GM23248 (cell line): ENCODE measurements around the gene SLC35F4. TPM values are rescaled to one million over a fixed set of nuclear protein-coding genes. Genes with fewer than 3 reads are reported as not detected.
"Not testable (repeated sequence)": the region's sequence is repeated elsewhere in the genome, so short reads cannot be mapped to it uniquely, and the experiment has no call there.

Experiments used
- DNase-seq: peaks from one replicate; pipeline ENCODE4 v3.0.0-alpha.2; 2015
- H2AFZ ChIP-seq: fragments of 200-600 bp; sonication (generic); 2 replicates; pipeline ENCODE4 v1.6.1; 2016; ENCODE audit warnings: antibody characterized with exemption
- H3F3A ChIP-seq: fragments of 200-600 bp; sonication (generic); 2 replicates; pipeline ENCODE4 v1.6.1; 2016; ENCODE audit warnings: mild to moderate bottlenecking, antibody characterized with exemption, mixed run types; ENCODE audit not compliant: insufficient read depth
- H3K27ac ChIP-seq: fragments of 200-600 bp; sonication (generic); 2 replicates; pipeline ENCODE4 v1.5.1; 2016; ENCODE audit warnings: mild to moderate bottlenecking
- H3K27me3 ChIP-seq: fragments of 200-600 bp; sonication (generic); replicated peaks from 2 replicates; pipeline ENCODE4 v1.6.1; 2016; ENCODE audit warnings: mild to moderate bottlenecking; ENCODE audit not compliant: insufficient read depth
- H3K36me3 ChIP-seq: fragments of 200-600 bp; sonication (generic); 2 replicates; pipeline ENCODE4 v1.6.1; 2016; ENCODE audit warnings: low read depth, mild to moderate bottlenecking
- H3K4me1 ChIP-seq: fragments of 200-600 bp; sonication (generic); 2 replicates; pipeline ENCODE4 v1.6.1; 2016; ENCODE audit warnings: mild to moderate bottlenecking; ENCODE audit not compliant: insufficient read depth
- H3K4me2 ChIP-seq: fragments of 200-600 bp; sonication (generic); one replicate; pipeline ENCODE4 v1.6.1; 2016; ENCODE audit warnings: mild to moderate bottlenecking; ENCODE audit not compliant: unreplicated experiment
- H3K4me3 ChIP-seq: fragments of 200-600 bp; sonication (generic); 2 replicates; pipeline ENCODE4 v1.5.1; 2016; ENCODE audit warnings: mild to moderate bottlenecking
- H3K79me2 ChIP-seq: fragments of 200-600 bp; sonication (generic); 2 replicates; pipeline ENCODE4 v1.6.1; 2016; ENCODE audit warnings: mild to moderate bottlenecking; ENCODE audit not compliant: insufficient read depth
- H3K9ac ChIP-seq: fragments of 200-600 bp; sonication (generic); 2 replicates; pipeline ENCODE4 v1.6.1; 2016; ENCODE audit warnings: mild to moderate bottlenecking
- H3K9me2 ChIP-seq: fragments of 200-600 bp; sonication (generic); 2 replicates; pipeline ENCODE4 v1.6.1; 2016; ENCODE audit warnings: mixed run types, mild to moderate bottlenecking, moderate library complexity; ENCODE audit not compliant: insufficient read depth
- H3K9me3 ChIP-seq: fragments of 200-600 bp; sonication (generic); one replicate; pipeline ENCODE4 v1.6.1; 2017; ENCODE audit warnings: low read depth
- H4K20me1 ChIP-seq: fragments of 200-600 bp; sonication (generic); 2 replicates; pipeline ENCODE4 v1.6.0; 2016; ENCODE audit not compliant: insufficient read depth
- EZH2 ChIP-seq: fragments of 200-600 bp; sonication (generic); IDR thresholded peaks from 2 replicates; pipeline ENCODE4 v1.6.1; 2018; ENCODE audit warnings: antibody characterized with exemption, mild to moderate bottlenecking; ENCODE audit not compliant: insufficient read depth, poor library complexity, severe bottlenecking
- EZH2phosphoT487 ChIP-seq: fragments of 200-600 bp; sonication (generic); IDR thresholded peaks from 2 replicates; pipeline ENCODE4 v1.6.1; 2018; ENCODE audit warnings: antibody characterized with exemption, moderate library complexity, mild to moderate bottlenecking, low read depth; ENCODE audit not compliant: insufficient read depth
- WGBS, 2 experiments: methylation state at CpG; one replicate each; pipeline ENCODE4 v1.1.6; 2015 to 2017; ENCODE audit warnings: low lambda C conversion rate in 2 of 2, low coverage in 1 of 2; ENCODE audit errors: missing lambda C conversion rate in 2 of 2; 5-methylcytosine and 5-hydroxymethylcytosine counted together
- in situ Hi-C: fragments of 300-500 bp; cut with MboI; formaldehyde crosslinking; loops from 2 replicates; pipeline ENCODE4 v1.15.0; 2020
- polyA plus RNA-seq: library from polyadenylated mRNA; unstranded; fragments of >200 nt; fragmentation: Nextera tagmentation; extraction: Ambion mirVana; gene quantifications from 2 replicates; pipeline ENCODE4 v1.2.1, GENCODE V29; 2016
- total RNA-seq: library from RNA; depleted of rRNA; stranded (reverse); fragments of >200 nt; shearing (Covaris generic); gene quantifications from 2 replicates; pipeline ENCODE4 v1.2.3, GENCODE V29; 2014

SLC35F4 gene
- total and polyA plus RNA-seq, 2 experiments from 2014 or later: not detected

DNA sequence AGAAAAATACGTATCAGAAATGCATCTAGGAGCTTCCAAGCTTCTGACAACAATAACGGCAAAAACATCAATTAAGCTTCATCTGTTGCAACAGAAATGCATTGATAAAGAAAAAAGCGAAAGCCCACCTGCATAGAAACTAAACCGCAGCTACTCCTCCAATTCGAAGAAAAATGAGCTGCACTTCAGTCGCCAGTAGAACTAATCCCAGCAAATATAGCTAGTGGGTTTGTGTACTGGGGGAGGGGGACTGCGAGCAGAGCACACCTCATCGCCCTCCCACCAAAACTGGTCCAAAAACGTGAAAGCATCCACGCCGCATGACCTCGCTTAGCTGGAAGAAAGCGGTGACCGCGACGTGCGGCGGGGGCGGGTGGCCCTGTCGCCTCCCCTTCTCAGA is 1.2 kb downstream of the SLC35F4 start:
- Histone ChIP-seq H3F3A (no peaks in the 10 kb centered on the region), H3K27ac (no peak overlapping the region), H3K4me1 (no peaks in the 10 kb centered on the region), H3K9me3 (no peaks in the 10 kb centered on the region), H3K9ac (no peak overlapping the region), H3K4me3 (no peak overlapping the region), H2AFZ (no peak overlapping the region), H3K36me3 (no peaks in the 10 kb centered on the region), H3K4me2 (no peak overlapping the region), H3K27me3 (peaks cover 62% of the 10 kb centered on the region), H3K9me2 (no peaks in the 10 kb centered on the region), H4K20me1 (no peaks in the 10 kb centered on the region), H3K79me2 (no peaks in the 10 kb centered on the region)
- no peak for DNase-seq
- in situ Hi-C loops: no loop called here
- no peak for TF ChIP-seq EZH2
- no peak for TF ChIP-seq EZH2phosphoT487
- 19 to 24% methylated on average over 13 to 20 of the region's 20 CpGs for WGBS, 2 experiments

- Histone ChIP-seq H3K36me3 (no peaks in the 10 kb centered on the region), H3K9me2 (no peaks in the 10 kb centered on the region), H3K79me2 (no peaks in the 10 kb centered on the region), H3K4me3 (no peak overlapping the region), H3K27ac (no peak overlapping the region), H3K27me3 (peaks cover 63% of the 10 kb centered on the region), H3K9ac (no peak overlapping the region), H3F3A (no peaks in the 10 kb centered on the region), H4K20me1 (no peaks in the 10 kb centered on the region), H3K4me2 (no peak overlapping the region), H3K9me3 (no peaks in the 10 kb centered on the region), H3K4me1 (no peaks in the 10 kb centered on the region), H2AFZ (no peak overlapping the region)
- WGBS, 2 experiments: 32 to 34% methylated on average over 3 of the region's 3 CpGs
- TF ChIP-seq EZH2 (no peak), EZH2phosphoT487 (no peak)
- in situ Hi-C loops: no loop called here
- DNase-seq: no peak
Measured at GRCh38 chr14:57863471-57863870, 2.4 kb downstream of the SLC35F4 start.

- H3K79me2 ChIP-seq, H4K20me1 ChIP-seq, DNase-seq, H3K9me3 ChIP-seq, H3K4me3 ChIP-seq, H3K9me2 ChIP-seq, H3K36me3 ChIP-seq, H3K9ac ChIP-seq, H3K4me1 ChIP-seq, H3K4me2 ChIP-seq, H3K27me3 ChIP-seq, H2AFZ ChIP-seq, in situ Hi-C loops, H3K27ac ChIP-seq, H3F3A ChIP-seq: not testable (repeated sequence)
- 39 to 56% methylated on average over 2 of the region's 2 CpGs for WGBS, 2 experiments
Measured at GRCh38 chr14:57855666-57856065, 10.2 kb downstream of the SLC35F4 start.

DNA sequence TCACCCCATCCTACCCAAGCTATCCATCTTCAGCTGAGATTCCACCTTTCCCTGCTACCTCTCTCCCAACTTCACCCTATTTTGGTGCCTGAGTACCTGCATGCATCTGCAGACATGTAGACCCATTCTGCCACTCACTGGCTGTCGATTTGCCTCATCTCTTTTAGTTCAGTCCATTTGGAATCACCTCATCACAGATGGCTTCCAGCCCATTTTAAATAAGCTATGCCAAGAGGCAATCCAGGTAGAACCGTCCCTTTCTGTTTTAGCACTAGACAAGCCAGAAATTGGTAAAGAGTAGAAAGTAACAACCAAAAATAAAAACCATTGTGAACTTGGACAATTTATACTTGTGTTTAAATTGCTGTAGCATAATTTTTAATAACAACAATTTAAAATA is 11.3 kb downstream of the SLC35F4 start:
- in situ Hi-C loops: no loop called here
- H3K79me2 ChIP-seq: no peaks in the 10 kb centered on the region
- H3K36me3 ChIP-seq: no peaks in the 10 kb centered on the region
- 0 out of 2 replicates have a peak, but pooled peaks cover 1% of the 10 kb centered on the region for H3F3A ChIP-seq
- 0 out of 2 replicates have a peak, but pooled peaks cover 3% of the 10 kb centered on the region for H3K27me3 ChIP-seq
- no peaks in the 10 kb centered on the region for H4K20me1 ChIP-seq
- WGBS, 2 experiments: 26 to 27% methylated on average over 2 of the region's 2 CpGs
- TF ChIP-seq EZH2phosphoT487: no peak
- TF ChIP-seq EZH2: no peak
- no peak overlapping the region for H3K27ac ChIP-seq
- no peaks in the 10 kb centered on the region for H3K4me1 ChIP-seq
- H2AFZ ChIP-seq: no peak overlapping the region
- H3K9me3 ChIP-seq: no peaks in the 10 kb centered on the region
- H3K4me2 ChIP-seq: no peak overlapping the region
- H3K9ac ChIP-seq: no peak overlapping the region
- H3K4me3 ChIP-seq: no peak overlapping the region
- no peaks in the 10 kb centered on the region for H3K9me2 ChIP-seq
- no peak for DNase-seq

DNA sequence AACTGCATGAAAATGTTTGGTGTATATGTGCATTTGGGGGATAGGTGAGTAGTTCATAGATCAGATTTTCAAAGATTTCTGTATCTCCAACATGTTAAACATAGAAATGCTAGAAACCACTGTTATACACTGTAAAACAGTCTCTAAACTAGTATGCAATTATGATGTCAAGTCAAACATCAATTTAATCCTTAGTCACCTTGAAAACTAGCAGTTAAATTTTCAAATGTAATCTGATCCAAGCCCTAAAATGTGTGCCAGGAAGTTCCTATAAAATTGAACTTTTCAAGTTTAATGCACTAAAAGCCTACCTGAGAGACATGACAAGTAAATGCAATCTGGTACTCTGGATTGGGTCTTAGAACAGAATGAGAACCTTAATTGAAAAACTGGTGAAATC is 14.5 kb downstream of the SLC35F4 start:
- peaks cover 30% of the 10 kb centered on the region for H3K4me1 ChIP-seq
- DNase-seq: no peak
- H3K36me3 ChIP-seq: no peaks in the 10 kb centered on the region
- H4K20me1 ChIP-seq: no peaks in the 10 kb centered on the region
- H3K27ac ChIP-seq: no peak overlapping the region
- H3K9me3 ChIP-seq: no peaks in the 10 kb centered on the region
- no peaks in the 10 kb centered on the region for H3K79me2 ChIP-seq
- in situ Hi-C loops: no loop called here
- H3K9ac ChIP-seq: no peak overlapping the region
- H3K9me2 ChIP-seq: no peaks in the 10 kb centered on the region
- no peak overlapping the region for H3K4me2 ChIP-seq
- H3K27me3 ChIP-seq: no peaks in the 10 kb centered on the region
- H3F3A ChIP-seq: peaks cover 34% of the 10 kb centered on the region
- no peak overlapping the region for H3K4me3 ChIP-seq
- no peak overlapping the region for H2AFZ ChIP-seq
- no peak for TF ChIP-seq EZH2
- TF ChIP-seq EZH2phosphoT487: no peak
